Kidney epithelial cell (primary cell): ENCODE results near the gene SOX30. TPM values are rescaled to one million over a fixed set of nuclear protein-coding genes. Genes with fewer than 3 reads are reported as not detected.

ENCODE experiments used
- DNase-seq: peaks from one replicate; pipeline ENCODE4 v3.0.0-alpha.2; 2010; ENCODE audit warnings: low read depth
- H3K27me3 ChIP-seq: 2 replicates; pipeline ENCODE4 v1.6.0; 2011; ENCODE audit warnings: low read length; ENCODE audit not compliant: control insufficient read depth, insufficient read depth
- H3K36me3 ChIP-seq: 2 replicates; pipeline ENCODE4 v1.5.1; 2011; ENCODE audit warnings: low read length; ENCODE audit not compliant: control insufficient read depth, insufficient read depth
- H3K4me3 ChIP-seq: 2 replicates; pipeline ENCODE4 v1.5.1; 2011; ENCODE audit warnings: low read depth, mild to moderate bottlenecking, control low read depth, low read length
- CTCF ChIP-seq: IDR thresholded peaks from 2 replicates; pipeline ENCODE4 v1.5.1; 2011; ENCODE audit warnings: mild to moderate bottlenecking, moderate library complexity, low read length, control low read depth, inconsistent platforms; ENCODE audit not compliant: insufficient read depth, poor library complexity, severe bottlenecking
- total RNA-seq: library from RNA; depleted of rRNA; stranded (reverse); fragments of >200 nt; gene quantifications from 2 replicates; pipeline ENCODE4 v1.2.3, GENCODE V29; 2015

Gene SOX30
- total RNA-seq, 1 donor from 2014 or later = 0.08 TPM

GRCh38 chr5:157593052-157593757, 59.0 kb downstream of the SOX30 start:
- TF ChIP-seq CTCF = no peak

GRCh38 chr5:157592594-157592993, 59.6 kb downstream of the SOX30 start:
- H3K36me3 ChIP-seq = no peaks in the 10 kb centered on the region
- no peaks in the 10 kb centered on the region for H3K27me3 ChIP-seq
- H3K4me3 ChIP-seq = no peak overlapping the region
- no peak for TF ChIP-seq CTCF
- DNase-seq = no peak

More at GRCh38 chr5:157593052-157593757, 59.0 kb downstream of the SOX30 start:
- no peak overlapping the region for H3K4me3 ChIP-seq
- H3K36me3 ChIP-seq = no peaks in the 10 kb centered on the region
- no peak for DNase-seq
- no peaks in the 10 kb centered on the region for H3K27me3 ChIP-seq

- no peak for DNase-seq
- H3K27me3 ChIP-seq = no peaks in the 10 kb centered on the region
- H3K4me3 ChIP-seq = no peak overlapping the region
- no peak for TF ChIP-seq CTCF
- no peaks in the 10 kb centered on the region for H3K36me3 ChIP-seq
These were observed 61.8 kb downstream of the SOX30 start for GRCh38 chr5:157590478-157590877.

GRCh38 chr5:157584628-157585027, 67.6 kb downstream of the SOX30 start:
- no peaks in the 10 kb centered on the region for H3K36me3 ChIP-seq
- H3K4me3 ChIP-seq = no peak overlapping the region
- TF ChIP-seq CTCF = no peak
- no peaks in the 10 kb centered on the region for H3K27me3 ChIP-seq
- DNase-seq = no peak

- H3K27me3 ChIP-seq = no peaks in the 10 kb centered on the region
- TF ChIP-seq CTCF = no peak
- H3K4me3 ChIP-seq = no peak overlapping the region
- H3K36me3 ChIP-seq = no peaks in the 10 kb centered on the region
- no peak for DNase-seq
These were observed 69.3 kb downstream of the SOX30 start for GRCh38 chr5:157582731-157583620.
